Putamen (tissue), 1 donor: ENCODE data around the gene ENOX2.
"Not testable (repeated sequence)": the region's sequence is repeated elsewhere in the genome, so short reads cannot be mapped to it uniquely, and the experiment has no call there.

Source experiments
- DNase-seq: peaks from one replicate; pipeline ENCODE4 v3.0.0-alpha.2; 2016; ENCODE audit warnings: low spot score

ENOX2 gene

DNA sequence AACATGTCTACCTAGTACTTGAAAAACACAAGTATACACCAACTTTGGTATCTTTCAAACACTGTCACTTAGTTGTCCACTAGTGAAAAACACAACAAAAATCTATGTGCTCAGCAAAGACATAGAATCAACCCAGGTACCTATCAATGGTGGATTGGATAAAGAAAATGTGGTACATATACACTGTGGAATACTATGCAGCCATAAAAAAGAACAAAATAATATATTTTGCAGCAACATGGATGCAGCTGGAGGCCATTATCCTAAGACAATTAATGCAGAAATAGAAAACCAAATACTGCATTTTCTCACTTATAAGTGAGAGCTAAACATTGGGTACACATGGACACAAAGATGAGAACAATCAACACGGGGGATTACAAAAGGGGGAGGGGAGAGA, 148.7 kb downstream of the ENOX2 start:
- no peak for DNase-seq

DNA sequence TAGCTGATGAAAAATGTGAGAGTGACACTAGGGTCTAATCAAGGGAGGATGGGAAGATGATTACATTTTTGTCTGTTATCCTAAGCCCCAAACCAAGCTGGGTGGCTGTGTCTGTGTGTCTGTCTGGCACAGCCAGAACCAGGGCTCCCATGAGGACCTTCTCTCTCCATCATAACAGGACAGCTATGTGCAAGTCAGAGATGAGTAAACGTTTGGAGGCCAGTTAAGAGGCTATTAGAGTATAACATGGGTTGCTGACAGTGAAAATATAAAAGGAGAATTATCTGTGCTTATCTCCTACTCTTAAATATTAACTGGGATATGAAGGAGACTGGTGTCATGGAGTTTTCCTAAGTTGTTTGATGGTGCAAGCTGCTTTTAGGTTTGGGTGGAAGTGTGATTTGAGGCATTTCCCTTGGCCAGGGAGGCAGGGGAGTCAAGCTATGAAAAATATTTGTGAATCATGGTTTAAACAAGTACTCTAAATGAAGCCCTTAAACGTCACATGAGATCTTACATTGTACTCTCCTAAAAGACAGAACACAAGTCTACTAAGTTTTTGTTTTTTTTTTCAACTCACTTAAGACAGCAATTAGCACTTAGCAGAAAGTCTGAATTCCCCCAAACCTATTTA, 156.2 kb downstream of the ENOX2 start:
- no peak for DNase-seq

DNA sequence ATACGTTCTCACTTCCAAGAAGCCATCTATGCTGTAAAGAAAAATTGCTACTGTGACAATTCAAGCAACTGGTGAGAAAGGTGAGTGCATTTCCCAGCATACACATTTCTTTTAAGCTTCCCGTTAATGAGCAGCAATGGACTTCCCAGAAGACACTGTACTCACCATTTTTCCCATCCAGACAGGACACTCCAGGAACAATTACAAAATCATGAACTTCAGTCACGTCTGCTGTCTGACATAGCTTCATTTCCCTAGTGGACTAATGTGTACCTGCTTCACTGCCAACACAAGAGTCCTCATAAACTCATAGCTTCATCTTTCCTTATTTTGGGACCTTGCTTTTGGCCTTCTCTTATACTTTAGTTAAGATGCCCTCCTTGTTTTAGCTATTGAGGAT, 156.9 kb downstream of the ENOX2 start:
- no peak for DNase-seq

DNA sequence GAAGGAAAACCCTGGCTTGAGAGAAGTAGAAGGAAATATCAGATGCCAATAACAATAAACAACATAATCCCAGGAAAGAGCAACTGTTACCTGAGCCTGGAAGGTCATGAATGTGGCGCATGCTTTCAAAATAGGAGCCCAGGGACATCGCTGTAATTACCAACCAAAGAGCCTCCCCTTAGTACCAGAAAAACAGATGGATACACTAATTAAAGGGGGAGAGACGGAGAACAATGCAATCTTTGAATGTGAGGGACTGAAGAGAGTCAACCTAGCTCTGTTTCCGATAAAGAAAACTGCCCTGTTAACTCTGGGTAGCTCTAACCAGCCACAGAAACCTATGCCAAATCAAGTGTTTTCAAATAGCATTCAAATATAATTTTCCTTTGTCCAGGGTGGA, 161.4 kb downstream of the ENOX2 start:
- no peak for DNase-seq

DNA sequence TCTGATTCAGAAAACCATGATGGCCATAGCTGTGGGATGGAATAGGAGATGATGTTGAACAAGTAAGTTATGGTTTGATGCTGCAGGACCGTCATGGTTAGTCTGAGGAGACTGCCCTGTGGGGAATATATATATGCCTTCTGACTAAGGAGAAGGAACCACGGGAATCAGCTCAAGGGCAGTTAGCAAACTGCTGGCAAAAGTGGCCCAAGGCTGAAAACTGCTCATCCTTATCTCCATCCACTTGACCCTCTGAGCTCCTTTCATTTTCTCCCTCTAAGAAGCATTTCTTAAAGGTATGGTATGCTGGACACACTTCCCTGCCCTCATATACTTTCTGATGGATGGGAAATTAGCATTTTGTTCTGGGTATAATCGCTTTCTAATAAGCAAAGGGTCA, 161.9 kb downstream of the ENOX2 start:
- no peak for DNase-seq

DNA sequence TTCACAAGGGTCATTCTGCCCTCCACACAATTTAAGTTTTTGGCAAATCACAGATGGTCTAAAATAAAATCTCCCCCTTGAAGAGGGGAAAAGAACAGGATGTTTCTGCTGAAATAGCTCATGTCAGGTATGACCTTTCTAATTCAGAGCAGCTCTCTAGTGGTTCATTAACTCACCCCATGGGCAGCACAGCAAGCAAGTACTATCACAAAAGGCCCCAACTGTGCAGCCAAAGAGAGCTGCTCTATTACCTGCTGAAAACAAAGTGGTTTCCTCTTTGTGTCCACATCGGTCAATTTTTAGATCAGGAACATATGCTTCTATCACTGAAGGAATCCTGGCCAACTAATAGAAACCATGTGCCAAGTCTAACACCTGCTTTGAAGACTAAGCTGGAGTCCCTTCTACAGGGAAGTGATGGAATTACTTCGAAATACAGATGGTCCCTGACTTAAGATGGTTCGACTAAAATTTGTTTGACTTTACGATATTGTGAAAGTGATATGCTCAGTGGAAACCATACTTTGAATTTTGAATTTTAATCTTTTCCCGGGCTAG, 164.3 kb downstream of the ENOX2 start:
- DNase-seq = no peak

DNA sequence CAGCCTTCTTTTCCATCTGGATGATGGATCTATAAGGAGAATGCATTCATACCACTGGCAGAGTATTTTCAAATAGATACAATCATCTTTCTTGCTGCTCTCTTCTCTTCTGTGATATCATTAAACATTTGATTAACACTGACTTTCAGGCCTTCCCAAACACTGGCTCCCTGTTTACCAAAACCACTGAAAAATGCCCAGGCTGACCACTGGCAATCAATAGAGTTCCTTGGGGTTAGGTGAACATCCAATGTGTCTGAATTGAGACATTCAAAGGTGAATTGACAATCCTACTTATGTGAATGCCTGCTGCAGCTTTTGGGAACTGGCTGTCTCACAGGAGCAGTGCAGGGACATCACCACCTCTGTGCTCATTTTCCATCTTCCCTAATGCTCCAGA, 168.3 kb downstream of the ENOX2 start:
- no peak for DNase-seq

DNA sequence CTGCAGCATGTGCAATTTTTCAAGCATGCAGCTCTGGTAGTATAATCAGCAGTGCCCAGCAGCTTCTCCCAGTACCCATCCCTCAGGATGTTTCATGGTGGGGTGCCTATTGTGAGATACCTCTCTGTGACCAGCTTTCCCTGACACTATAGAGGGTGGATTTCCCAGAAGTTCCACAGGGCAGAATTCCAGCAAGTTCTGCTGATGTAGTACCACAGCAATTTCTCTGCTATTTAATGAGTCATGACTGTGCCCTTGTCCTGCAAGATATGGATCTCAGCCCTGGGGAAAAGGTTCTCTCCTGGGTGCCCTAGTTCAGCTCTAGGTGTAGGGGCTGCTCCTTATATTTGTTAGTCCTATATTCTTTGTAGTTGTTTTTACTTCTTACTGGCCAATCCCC, 174.8 kb downstream of the ENOX2 start:
- DNase-seq = no peak

DNA sequence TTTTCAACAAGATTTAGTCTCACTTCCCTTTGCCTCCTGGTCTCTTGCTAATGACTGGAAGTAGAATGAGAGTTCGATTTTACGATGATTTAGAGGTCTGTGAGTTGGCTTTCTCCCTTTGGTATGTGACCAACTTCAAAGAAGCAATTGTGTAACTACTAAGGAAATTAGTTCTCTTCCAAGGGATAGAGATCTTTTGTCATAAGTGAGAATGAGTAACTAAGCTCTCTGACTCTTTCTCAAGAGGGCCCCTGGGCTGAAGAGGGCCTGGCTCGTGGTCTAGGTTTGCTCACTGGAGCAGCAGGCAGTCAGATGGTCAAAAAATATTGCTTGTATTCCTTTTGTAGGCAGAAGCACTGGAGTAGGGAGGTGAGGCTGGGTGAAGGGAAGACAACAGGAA, 176.3 kb downstream of the ENOX2 start:
- DNase-seq = no peak

DNA sequence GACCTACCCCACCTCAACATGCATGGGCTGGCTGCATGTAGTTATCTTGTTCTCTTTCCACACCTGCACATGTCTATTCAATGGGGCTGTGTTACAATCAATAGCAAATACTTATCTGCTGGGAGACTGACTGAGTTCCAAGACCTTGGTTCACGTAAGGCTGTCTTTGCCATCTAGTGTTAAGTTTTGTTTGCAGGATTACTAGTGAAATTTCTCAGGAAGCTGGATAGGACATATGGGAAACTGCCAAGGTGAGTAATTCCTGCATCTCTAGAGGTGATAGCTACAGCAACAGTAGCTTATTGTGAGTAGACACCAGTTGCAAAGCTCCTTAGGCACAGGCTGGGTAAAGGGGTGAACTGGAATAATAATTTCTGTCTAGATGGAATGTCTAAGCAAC, 177.5 kb downstream of the ENOX2 start:
- no peak for DNase-seq

DNA sequence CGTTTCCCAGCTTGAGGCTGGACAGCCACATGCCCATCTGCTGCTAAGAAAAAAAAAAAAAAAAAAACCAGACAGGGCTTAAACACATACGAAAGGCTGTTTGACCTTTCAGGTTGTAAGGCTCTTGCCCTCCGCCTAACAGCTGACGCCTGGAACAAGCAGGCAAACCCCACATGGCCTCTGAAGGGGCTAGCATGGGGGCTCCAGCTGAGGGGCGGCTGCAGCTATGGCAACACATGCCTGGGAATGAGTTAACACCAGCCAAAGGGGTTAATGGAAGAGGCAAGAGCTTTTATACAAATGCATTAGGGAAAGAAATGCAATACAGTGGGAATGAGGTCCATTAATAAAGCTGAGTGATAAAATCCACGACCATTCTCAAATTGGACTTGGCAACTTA, 183.6 kb downstream of the ENOX2 start:
- DNase-seq = no peak

DNA sequence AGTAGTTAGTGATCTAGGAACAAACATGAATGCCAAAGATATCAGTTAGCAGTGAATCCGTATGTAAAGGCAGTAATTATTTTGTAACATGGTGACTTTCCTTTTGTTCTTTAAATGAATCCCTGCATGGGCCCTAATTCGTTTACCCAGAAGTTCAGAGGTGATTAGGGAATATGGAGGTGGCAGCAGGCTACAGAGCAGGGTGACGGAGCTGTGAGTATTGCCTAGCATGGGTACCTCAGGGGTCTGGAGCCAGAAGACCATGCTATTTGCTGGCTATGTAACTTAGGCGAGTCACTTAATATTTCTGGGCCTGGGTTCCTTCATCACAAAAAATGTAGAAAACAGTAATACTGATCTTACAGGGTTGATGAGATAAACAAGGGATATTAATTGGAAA, 184.9 kb downstream of the ENOX2 start:
- no peak for DNase-seq

DNA sequence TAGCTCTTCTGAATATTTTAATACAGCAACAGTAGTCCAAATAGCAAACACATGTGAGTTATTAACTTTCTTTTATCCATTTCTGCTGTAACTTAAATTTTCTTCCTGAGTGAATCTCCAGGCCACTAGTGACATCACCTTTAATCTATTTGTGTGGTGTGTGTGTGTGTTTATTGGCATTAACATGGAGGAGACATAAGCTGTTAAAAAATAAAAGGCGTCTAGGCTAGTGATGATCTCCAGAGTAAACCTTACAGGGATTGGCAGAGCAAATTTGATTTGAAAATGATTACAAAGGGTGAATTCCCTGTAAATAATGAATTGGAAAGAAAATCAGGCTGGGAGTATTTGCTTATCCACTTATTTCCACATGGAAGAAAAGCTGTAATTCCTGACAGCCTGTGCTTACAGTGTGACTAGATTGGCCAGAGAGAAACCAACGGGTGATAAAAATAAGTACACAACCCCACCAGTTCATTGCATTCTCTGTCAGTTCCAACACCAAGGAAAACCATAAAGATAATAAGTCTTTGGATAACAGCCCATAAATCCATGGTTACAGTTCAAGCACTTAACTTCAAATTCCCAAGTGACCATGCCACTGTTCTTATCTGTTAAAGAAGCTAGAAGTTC, 186.1 kb downstream of the ENOX2 start:
- DNase-seq = no peak

DNA sequence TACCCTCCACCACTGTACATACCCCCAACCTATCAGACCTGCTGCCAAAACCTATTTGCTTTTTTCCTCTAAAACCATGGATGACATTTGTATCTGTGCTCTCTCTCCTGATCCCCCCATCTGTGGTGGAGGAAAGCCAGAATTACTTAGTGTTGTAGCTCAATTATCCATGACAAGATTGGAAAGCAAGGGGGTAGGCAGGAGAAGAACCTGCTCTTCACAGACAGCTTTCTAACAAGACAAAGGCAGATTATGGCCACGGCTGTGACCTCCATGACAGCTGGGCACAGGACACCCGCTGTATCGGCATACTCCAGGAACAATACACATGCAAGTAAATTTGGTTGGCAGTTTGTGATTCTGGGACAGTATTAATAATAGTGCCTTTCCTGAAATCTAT, 186.7 kb downstream of the ENOX2 start:
- DNase-seq = no peak

DNA sequence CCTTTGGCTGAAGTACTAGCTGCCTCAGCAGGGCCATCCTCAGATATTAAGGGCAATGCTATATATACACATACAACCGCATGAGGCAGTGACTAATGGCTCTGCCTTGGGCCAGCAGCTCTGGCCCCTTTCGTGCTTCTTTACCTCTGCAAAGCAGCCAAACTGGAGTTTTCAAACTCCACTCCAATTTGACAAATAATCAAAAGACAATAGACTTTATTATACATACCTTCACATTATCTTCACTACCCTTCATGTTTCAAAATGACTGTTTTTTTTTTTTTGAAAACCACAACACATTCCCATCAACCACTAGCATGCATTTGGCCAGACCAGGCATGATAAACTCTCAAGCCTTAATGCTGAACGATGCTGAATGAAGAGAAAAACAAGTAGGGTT, 187.7 kb downstream of the ENOX2 start:
- DNase-seq = no peak

DNA sequence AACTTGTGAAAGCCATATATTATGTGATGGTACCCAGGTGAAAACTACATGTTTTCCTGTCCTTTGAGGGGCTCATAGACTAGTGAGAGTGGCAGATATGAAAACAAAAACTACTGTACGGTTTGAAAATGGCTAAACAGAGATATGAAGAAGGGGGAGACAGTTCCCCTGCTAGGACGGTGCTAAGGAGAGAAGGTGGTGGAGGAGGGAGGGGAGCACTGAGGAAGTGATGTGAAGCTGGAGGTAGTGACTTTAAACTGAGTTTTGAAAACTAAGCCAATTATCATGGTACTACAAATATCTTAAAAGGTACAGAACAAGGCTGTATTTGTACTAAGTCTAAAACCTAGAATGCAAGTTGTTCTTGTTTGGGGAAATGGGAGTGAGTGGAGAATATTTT, 188.3 kb downstream of the ENOX2 start:
- no peak for DNase-seq

DNA sequence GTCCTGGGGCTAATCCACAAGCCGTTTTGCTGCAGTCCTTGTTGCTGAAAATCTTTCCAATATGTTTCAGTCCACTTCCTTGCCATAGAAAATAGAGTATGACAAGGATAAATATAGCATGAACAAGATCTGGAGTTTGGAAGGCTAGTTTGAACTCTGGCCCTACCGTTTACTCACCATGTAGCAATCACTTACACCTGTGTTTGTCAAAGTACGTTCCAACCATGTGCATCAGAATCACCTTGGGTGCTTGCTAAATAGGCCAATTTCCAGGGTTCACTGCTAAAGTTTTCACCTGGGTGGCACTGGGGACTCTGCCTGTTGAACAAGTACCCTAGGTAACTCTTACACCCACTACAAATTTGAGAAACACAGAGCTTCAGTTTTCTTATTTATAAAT, 188.9 kb downstream of the ENOX2 start:
- DNase-seq = no peak

DNA sequence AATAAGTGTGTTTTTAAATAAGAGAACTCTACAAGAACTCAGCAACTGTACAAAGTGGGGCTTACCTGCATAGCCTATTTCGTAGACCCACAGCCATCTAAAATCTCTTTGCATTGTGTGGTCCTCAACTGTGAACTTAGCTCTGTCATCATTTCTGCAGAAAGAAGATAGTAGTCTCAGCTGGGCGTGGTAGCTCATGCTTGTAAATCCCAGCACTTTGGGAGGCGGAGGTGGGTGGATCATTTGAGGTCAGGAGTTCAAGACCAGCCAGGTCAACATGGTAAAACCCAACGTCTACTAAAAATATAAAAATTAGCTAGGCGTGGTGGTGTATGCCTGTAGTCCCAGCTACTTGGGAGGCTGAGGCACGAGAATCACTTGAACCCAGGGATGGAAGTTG, 193.8 kb downstream of the ENOX2 start:
- DNase-seq = not testable (repeated sequence)

DNA sequence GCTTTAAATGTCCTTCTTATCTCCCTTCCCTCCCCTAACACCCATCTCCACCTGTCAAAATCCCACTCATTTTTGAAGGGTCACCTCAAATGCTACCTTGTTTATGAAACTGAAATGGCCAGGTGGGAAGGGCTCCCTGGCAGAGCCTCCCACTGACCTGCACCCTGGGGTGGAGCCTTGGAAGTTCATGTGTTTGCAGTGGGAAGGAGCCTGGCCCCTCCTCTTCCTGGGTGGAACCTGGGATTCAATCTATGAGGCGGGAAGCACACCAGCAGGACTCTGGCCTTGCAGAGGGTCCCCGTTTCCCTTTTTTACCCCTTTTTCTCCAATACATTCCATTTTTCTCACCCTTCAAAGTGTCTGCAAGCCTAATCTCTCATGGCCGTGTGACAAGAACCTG, 197.4 kb downstream of the ENOX2 start:
- no peak for DNase-seq

DNA sequence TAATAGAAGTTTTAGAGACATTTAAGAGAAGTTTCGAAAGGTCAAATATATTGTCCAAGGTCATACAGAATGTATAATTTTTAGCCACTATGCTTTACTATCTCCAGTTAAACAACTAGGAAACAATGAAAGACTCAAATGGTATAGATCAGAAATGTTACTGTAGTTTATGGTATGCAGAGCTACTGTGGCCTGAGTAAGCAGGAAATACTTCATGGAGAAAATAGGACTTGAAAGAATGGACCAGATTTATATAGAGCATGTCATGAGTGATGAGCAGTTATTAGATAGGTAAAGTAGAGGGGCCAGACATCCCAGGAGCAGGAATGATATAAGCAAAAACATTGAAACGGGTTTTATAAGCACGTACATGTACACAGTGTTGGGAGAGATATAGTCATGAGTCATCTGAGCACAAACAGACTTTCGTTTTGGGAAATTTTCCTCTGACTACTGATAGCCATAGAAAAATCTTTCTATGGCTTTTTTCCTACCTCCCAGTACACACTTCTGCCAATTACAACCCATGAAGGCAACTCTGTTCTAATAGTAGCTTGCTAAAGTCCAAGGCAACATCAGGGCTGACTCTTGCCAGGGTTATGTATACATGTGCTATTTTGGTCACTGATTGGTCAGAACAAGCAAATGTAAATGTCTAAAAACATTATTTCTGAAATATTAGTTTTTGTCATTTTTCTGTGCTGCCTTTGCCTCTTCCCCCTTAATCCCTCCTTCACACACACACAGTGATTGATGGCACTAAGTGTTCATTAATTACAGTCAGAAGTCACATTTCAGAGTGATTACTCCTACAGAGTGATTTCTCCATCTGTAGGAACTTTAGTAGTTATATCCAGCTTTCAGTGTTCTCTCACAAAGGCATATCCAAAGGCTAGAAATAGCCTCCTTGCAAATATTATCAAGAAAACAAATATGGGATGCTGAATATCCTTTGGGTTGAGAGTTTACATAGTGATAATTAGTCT, 198.7 kb downstream of the ENOX2 start:
- no peak for DNase-seq

DNA sequence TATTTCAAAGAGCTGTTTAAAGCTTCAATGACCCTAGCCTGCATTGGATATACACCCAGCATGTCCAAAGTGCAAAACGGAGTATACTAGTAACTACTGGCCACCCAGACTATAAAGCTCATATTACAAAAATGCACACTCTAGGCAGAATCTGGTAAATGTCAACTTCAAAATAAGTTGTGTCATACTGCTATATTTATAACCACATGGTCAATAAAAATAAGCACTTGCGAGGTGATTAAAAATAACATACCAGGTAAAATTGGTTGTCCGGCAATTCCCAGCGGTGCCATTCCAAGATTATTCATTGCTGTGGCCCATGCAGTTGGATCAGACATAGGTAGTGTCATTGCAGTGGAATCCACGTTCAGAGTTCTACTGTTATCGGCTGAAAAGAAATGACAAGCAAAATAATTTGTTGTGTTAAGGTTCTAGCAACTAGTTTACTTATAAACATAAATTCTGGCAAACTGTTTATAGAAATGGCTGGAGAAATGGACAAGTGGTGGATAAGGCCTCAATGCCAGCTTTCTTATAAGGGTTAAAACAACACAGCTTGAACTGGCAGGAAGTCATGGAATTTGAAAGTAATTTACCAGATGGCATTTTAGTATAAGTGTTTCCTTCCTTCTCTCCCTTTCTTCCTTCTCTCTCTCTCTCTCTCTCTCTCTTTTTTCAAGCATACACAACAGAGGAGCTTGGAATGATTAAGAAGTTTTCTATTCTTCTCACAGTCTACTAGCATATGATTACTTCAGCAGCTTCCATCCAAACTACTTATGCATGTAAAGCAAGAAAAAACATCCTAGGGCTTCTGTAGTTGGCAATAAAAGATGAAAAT, 199.9 kb downstream of the ENOX2 start:
- DNase-seq = no peak

DNA sequence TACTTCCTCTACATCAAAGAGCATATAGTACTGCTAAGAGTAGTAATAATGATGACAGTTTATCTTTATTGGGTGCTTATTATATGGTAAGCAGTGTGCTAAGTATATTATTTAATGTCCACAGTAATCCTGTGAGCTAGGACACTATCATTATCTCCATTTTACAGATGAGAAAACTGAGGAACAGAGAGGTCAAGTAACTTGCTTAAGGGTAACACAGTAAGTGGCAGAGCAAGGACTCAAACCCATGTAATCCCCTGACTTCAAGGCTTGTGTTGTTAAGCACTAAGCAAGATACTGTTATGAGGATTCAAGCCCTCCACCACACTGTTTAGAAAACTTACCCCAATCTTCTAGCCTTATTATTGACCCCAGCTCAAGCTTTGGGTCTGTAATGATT, 202.4 kb downstream of the ENOX2 start:
- no peak for DNase-seq
